Measurements from ENCODE around the gene NGRN.

The NGRN gene, protein sequence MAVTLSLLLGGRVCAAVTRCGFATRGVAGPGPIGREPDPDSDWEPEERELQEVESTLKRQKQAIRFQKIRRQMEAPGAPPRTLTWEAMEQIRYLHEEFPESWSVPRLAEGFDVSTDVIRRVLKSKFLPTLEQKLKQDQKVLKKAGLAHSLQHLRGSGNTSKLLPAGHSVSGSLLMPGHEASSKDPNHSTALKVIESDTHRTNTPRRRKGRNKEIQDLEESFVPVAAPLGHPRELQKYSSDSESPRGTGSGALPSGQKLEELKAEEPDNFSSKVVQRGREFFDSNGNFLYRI

DNA sequence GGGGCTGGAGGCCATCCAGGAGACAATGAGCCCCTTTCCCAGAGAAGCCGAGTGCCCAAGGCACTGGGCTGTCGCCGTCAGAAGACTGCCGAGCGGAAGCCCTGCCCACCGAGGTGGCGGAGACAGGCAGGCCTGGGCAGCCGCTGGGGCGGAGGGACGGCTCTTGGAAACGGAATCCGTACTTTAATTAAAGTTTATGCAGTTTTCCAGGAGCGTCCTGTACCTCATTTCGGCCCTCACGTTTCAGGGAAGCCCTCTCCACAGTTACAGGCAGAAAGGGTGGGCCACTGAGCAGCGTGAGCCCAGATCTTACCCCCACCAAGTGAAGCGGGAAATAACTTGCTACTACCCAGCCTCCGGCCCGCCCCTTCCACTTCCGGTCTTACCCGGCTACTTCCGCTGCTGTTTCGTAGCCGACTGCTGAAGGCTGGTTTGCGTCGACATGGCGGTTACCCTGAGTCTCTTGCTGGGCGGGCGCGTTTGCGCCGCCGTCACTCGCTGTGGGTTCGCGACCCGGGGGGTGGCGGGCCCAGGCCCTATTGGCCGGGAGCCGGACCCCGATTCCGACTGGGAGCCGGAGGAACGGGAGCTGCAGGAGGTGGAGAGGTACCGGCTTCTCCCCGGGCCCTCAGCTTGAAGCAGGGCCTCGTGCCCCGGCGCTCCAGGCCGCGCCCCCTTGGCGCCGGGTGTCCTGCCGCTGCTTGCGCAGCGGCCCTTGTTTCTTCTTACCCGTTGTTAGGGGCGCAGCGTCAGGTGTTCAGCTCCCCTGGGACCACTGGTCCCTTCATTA, at the start of gene NGRN:
TSS of gene NGRN (plus strand) at position 402 of the 790 bp plus-strand sequence. CDS start at position 443, 41 bp downstream.
- DNase-seq (ENCODE audit: low read depth in 3 of 3): peak; percentile 87 to 93 (median 87)

GRCh38 chr15:90217671-90218394, 47.6 kb upstream of the NGRN start:
- DNase-seq (ENCODE audit: low read depth in 3 of 3): no peak

- DNase-seq (ENCODE audit: low read depth in 3 of 3): peak in 2 of 3 experiments; percentile 32 to 56
Measured at GRCh38 chr15:90219421-90220141, 45.9 kb upstream of the NGRN start.

GRCh38 chr15:90221246-90221900, 44.1 kb upstream of the NGRN start:
- peak in 1 of 3 experiments; percentile 35 for DNase-seq (ENCODE audit: low read depth in 3 of 3)

DNA sequence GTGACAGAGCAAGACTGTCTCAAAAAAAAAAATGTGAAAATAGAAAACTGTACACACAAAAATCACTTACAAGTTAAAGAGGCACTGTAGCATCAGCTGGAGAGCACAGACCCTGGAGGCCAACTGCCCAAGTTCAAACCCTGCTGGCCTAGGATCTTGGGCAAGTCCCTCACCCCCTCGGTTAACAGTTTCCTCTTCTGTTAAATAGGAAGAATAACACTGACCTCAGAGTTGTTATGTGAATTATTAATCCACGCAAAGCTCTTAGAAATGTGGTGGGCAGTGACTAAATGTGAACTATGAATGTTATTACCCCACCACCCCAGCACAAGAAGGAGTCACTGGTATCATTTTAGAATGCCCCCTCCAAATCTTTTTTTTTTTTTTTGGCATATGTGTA, 42.9 kb upstream of the NGRN start:
- no peak for DNase-seq (ENCODE audit: low read depth in 3 of 3)

DNA sequence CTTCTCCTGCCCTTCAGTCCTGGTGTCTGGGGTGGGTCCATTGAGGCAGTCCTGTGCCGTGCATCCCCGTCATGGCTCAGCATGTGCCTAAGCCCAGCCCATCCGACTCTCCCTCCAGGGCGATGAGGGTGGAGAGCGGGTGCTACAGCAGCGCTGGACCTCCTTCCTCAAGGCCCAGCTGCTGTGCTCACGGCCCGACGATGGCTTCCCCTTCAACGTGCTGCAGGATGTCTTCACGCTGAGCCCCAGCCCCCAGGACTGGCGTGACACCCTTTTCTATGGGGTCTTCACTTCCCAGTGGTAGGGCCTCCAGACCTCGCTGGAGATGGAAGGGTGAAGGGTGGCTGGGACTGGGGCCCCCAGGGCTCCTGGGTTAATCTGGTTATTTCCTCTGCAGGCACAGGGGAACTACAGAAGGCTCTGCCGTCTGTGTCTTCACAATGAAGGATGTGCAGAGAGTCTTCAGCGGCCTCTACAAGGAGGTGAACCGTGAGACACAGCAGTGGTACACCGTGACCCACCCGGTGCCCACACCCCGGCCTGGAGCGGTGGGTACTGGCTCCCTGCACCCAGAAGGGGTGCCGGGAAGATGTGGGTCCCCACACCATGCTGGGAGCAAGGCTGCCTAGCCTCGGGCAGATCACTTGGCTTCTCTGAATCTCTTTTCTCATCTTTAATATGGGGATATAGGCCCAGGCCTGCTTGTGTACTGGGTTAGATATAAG, 41.9 kb upstream of the NGRN start:
- DNase-seq (ENCODE audit: low read depth in 3 of 3): no peak

GRCh38 chr15:90225047-90225446, 40.4 kb upstream of the NGRN start:
- DNase-seq (ENCODE audit: low read depth in 3 of 3): no peak

DNA sequence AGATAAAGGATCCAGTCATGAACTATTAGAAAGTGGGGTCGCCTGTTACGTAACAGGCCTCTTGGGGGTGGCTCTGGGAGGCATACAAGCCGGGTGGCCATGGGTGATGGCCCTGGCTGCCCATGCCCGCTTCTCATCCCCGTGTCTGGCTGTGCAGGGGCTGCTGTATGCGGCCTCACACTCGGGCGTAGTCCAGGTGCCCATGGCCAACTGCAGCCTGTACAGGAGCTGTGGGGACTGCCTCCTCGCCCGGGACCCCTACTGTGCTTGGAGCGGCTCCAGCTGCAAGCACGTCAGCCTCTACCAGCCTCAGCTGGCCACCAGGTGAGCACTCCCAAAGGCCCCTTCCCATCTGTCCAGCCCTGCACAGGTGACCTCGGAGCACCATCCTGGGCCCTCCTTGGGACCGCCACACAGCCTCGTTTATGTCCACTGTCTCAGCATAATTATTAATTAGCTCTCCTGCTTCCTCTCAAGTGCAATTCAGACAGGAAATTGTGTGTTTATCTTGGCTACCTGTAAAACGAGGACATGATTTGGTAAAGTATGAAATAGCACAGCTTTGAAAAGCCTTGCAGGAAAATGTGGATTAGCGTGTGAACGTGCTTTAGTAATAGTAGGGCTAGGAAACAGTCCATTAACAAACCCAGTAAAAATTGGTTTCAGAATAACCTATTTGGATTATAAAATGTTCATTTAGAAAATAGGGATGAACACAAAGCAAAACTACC, 39.8 kb upstream of the NGRN start:
- no peak for DNase-seq (ENCODE audit: low read depth in 3 of 3)

DNA sequence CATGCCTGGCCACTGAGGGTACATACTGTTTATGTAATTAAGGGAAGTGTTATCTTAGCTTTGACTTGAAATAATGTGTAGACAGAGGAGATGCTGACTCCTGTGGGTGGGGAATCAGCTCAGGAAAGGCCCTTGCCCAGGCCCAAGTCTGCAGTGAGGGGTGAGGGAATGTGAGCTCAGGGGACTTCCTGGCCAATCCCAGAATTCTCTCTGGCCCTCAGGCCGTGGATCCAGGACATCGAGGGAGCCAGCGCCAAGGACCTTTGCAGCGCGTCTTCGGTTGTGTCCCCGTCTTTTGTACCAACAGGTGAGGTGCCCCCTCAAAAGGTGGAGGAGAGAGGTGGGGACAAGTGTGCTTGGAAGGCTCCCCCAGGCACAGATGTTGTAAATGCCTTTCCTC, 38.1 kb upstream of the NGRN start:
- DNase-seq (ENCODE audit: low read depth in 3 of 3): no peak

- no peak for DNase-seq (ENCODE audit: low read depth in 3 of 3)
Measured at GRCh38 chr15:90227816-90228772, 37.4 kb upstream of the NGRN start.

DNA sequence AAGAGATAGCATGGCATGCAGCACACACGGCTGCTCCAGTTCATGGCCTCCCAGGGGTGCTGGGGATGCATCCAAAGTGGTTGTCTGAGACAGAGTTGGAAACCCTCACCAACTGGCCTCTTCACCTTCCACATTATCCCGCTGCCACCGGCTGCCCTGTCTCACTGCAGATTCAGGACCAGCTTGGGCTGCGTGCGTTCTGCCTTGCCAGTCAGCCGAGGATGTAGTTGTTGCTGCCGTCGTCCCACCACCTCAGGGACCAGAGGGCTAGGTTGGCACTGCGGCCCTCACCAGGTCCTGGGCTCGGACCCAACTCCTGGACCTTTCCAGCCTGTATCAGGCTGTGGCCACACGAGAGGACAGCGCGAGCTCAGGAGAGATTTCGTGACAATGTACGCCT, 36.5 kb upstream of the NGRN start:
- DNase-seq (ENCODE audit: low read depth in 3 of 3): no peak

- DNase-seq (ENCODE audit: low read depth in 3 of 3): no peak
Measured at GRCh38 chr15:90230071-90230494, 35.4 kb upstream of the NGRN start.

GRCh38 chr15:90230610-90231009, 34.9 kb upstream of the NGRN start:
- no peak for DNase-seq (ENCODE audit: low read depth in 3 of 3)

DNA sequence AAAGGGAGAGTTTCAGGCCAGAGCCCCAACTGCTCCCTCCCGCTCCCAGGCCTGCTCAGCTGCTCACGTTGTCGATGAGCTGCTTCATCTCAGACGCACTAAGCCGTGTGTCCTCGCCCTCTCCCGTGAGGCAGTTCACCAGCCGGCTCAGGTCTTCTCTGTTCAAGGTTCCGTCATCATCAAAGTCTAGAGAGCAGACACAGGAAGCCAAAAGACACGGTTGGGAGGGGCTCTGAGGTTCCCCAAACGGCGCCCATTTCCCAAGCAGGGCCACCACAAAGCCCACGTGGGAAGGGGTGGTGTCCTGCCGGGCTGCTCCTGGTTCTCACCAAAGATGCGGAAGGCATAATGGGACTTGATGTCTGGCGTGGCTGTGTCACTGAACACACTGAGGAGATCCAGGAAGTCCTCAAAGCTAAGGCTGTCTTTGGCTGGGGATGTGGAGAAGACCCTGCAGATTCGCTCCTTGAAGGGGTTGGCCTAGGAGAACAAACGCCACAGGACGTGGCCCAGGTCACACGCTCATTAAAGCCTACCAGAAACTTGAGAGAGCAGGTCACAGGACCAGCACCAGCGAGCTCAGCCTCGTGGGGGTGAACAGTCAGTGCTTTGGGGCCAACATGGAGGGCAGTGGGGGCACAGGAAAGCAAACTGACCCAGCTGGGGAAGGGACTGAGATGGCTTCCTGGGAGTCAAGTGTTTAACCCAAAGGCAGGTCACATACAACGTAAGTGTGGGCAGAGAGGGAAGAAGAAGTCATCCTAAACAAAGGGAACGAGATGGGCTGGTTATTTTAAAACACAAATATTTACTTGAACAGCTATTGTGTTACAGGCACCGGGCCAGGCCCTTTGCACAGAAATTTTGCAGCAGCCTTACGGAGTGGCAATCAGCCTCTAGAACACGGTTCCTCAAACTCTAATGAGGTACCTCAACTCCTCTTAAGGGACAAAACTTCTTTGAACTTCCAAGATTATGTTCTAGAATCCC, 34.1 kb upstream of the NGRN start:
- peak; percentile 40 to 60 (median 50) for DNase-seq (ENCODE audit: low read depth in 3 of 3)

GRCh38 chr15:90232196-90232595, 33.3 kb upstream of the NGRN start:
- DNase-seq (ENCODE audit: low read depth in 3 of 3): no peak

DNA sequence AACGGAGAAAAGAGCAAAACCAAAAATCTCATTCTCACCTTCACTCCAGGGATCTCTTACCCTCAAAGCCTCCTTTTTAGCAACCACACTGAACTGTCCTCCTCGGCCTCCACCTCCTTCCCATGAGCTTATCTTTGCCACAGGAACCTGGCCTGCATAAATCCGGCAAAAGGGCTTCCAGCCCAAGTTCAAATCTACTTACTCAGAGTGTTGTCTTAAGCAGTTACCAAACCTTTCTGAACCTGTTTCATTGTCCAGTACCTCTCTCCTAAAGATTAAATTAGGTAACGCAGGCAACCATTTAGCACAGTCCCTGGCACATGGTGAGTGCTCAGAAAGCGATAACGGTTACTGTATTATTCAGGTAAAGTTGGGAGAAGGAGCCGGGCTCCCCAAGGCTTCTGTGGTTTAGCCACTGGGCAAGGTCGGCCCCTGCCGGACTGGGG, 32.5 kb upstream of the NGRN start:
- DNase-seq (ENCODE audit: low read depth in 3 of 3): no peak

DNA sequence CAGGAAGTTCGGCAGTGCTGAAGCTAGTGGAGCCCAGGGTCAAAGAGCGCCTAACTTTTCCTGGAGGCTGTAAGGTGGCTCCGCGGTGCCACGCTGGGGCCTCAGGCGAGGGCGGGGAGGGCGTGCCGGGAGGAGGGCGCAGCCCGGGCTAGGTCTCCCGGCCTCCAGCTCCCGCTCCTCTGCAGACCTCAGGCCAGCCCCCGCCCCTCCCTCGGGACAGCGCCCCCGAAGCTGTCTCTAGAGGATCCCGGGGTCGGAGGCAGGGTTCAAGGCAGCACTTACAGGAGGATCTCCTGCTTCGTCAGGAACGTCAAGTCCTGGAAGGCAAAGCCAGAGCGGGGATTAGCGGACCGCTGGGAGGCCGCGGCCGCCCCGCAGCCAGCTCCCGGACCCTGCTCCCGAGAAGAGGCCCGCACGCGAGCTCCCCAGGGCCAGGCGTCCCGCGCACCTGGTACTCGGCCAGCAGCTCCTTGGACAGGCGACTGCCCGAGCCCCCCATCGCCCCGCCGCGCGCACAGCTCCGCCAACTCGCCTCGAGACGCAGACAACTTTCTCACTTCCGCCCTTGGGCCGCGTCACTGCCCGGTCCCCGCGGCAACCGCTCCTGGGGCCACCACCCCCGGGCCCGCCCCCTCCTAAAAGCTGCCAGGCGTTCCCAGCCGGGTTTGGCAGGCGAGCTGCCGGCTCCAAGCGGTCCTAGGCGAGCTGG, 31.9 kb upstream of the NGRN start, which contains the start of gene CIB1:
TSS of gene CIB1 (minus strand) at position 555 of the 709 bp plus-strand sequence. CDS start at position 499, 56 bp downstream.
- DNase-seq (ENCODE audit: low read depth in 3 of 3): peak; percentile 93 to 98 (median 95)
